Loucy (cell line): ENCODE results near the gene POLD3.

Experiments
- CTCF ChIP-seq: fragments of 200-600 bp; sonication (generic); conservative IDR thresholded peaks from 2 replicates; pipeline ENCODE4 v1.5.1; 2014; ENCODE audit warnings: mild to moderate bottlenecking, antibody characterized with exemption, low read length
- EZH2phosphoT487 ChIP-seq: fragments of 200-600 bp; IDR thresholded peaks from 2 replicates; pipeline ENCODE4 v1.6.1; 2018; ENCODE audit warnings: antibody characterized with exemption, mild to moderate bottlenecking, moderate library complexity, borderline replicate concordance

GRCh38 chr11:74654976-74655375 lies 62.6 kb downstream of the POLD3 start:
- TF ChIP-seq CTCF (no peak), EZH2phosphoT487 (no peak)
